Upper lobe of left lung (tissue), 6 donors: ENCODE measurements around the gene RBPJ. TPM values are rescaled to one million over a fixed set of nuclear protein-coding genes. Genes with fewer than 3 reads are reported as not detected.

Experiments used
- ATAC-seq, 2 donors: fragments of 200-7000 bp; cut with Tn5 transposase; one replicate each; pipeline ENCODE4 v1.9.1; 2022; ENCODE audit warnings: mild to moderate bottlenecking in 2 of 2, moderate library complexity in 2 of 2; ENCODE audit not compliant: low FRiP score in 2 of 2
- DNase-seq, 2 donors: peaks; one replicate each; pipeline ENCODE4 v3.0.0-alpha.2; 2019 to 2020
- H3K27ac ChIP-seq, 4 donors: fragments of 200-600 bp; sonication (generic); one replicate each; pipeline ENCODE4 v1.5.1; 2016 to 2019
- H3K27me3 ChIP-seq, 4 donors: fragments of 200-600 bp; sonication (generic); one replicate each; pipeline ENCODE4 v1.5.1; 2017 to 2019
- H3K36me3 ChIP-seq, 4 donors: fragments of 200-600 bp; sonication (generic); one replicate each; pipeline ENCODE4 v1.5.1; 2016 to 2019
- H3K4me1 ChIP-seq, 4 donors: fragments of 200-600 bp; sonication (generic); one replicate each; pipeline ENCODE4 v1.5.1; 2018 to 2019
- H3K4me3 ChIP-seq, 4 donors: fragments of 200-600 bp; sonication (generic); one replicate each; pipeline ENCODE4 v1.5.1; 2017 to 2019; ENCODE audit warnings: mild to moderate bottlenecking in 2 of 4, moderate library complexity in 1 of 4
- H3K9me3 ChIP-seq, 4 donors: fragments of 200-600 bp; sonication (generic); one replicate each; pipeline ENCODE4 v1.5.1; 2018 to 2019
- CTCF ChIP-seq, 6 experiments: fragments of 450-650 bp in 4 of 6; fragments of 200-600 bp in 2 of 6; sonication (generic) in 2 of 6; IDR thresholded peaks; one replicate each; pipeline ENCODE4 v1.5.1; 2016 to 2019; ENCODE audit warnings: antibody characterized with exemption in 6 of 6
- EP300 ChIP-seq, 4 donors: sonication (generic); formaldehyde crosslinking; IDR thresholded peaks; one replicate each; pipeline ENCODE4 v1.5.1; 2017; ENCODE audit warnings: antibody characterized with exemption in 4 of 4, control low read depth in 2 of 4
- POLR2A ChIP-seq, 4 donors: fragments of 450-650 bp; IDR thresholded peaks; one replicate each; pipeline ENCODE4 v1.5.1; 2016 to 2017; ENCODE audit warnings: antibody characterized with exemption in 4 of 4, mild to moderate bottlenecking in 2 of 4
- POLR2AphosphoS5 ChIP-seq, 2 donors: sonication (generic); formaldehyde crosslinking; IDR thresholded peaks; one replicate each; pipeline ENCODE4 v1.5.1; 2017; ENCODE audit warnings: antibody characterized with exemption in 2 of 2
- WGBS, 2 donors: methylation state at CpG; one replicate each; pipeline ENCODE4 v1.1.5; 2017 to 2018; 5-methylcytosine and 5-hydroxymethylcytosine counted together
- total RNA-seq, 6 donors: library from RNA; depleted of rRNA in 4 of 6; stranded (reverse); fragments of >200 nt in 4 of 6; gene quantifications; one replicate each; pipeline versions ENCODE4 v1.1.0 to v1.2.1, GENCODE V29; 2016 to 2021
- donor health status: DM: no; HTN: no; CAD: no; lungs with moderate emphysema.
- donor health status: DM: no; HTN: yes; CAD: no; lungs with severe emphysema.

The RBPJ gene
- total RNA-seq, 6 donors from 2014 or later = 59.4 to 93.2 (median 79.4) TPM

GRCh38 chr4:26317766-26318165 is 3.0 kb upstream of the RBPJ start:
- no peak for TF ChIP-seq POLR2AphosphoS5 (IDR thresholded peaks at IDR 0.05)
- no peak for TF ChIP-seq CTCF (IDR thresholded peaks at IDR 0.05)
- TF ChIP-seq EP300 (IDR thresholded peaks at IDR 0.05) = no peak
- TF ChIP-seq POLR2A (IDR thresholded peaks at IDR 0.05) = no peak
- Histone ChIP-seq H3K36me3 (no peaks in the 10 kb centered on the region), H3K4me1 (peaks cover 10 to 21% (median 11%) of the 10 kb centered on the region in 4 donors), H3K27me3 (no peaks in the 10 kb centered on the region), H3K4me3 (no peak overlapping the region), H3K27ac (no peak overlapping the region), H3K9me3 (peaks cover 4 to 14% (median 8%) of the 10 kb centered on the region in 4 donors)
- DNase-seq (no peak), ATAC-seq (no peak)
- 91 to 94% methylated on average over 2 of the region's 2 CpGs for WGBS, 2 donors

DNA sequence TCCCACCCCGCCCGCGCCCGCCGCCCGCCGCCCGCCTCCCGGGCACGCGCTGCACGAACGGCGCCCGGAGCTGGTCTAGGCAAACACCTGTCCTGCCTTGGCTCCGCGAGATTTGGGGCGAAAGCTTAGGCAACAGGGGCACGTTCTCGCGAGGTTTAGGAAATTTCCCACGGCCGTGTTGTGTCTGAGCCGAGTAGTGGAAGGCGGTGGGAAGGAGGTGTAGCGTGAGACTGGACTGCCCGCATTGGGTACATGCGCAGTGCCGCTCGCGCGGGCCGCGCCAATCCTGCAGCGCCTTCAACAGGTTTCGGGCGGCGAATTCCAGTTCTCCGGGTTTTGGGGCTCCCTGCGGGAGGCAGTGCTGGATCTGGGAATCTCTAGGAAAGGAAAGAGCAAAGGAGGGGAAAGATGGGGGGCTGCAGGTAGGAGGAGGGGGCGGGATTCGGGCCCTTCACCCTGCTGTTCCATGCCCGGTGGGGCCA is 1.3 kb upstream of the RBPJ start:
- TF ChIP-seq POLR2AphosphoS5 (IDR thresholded peaks at IDR 0.05) (peak; percentile 65 to 70), CTCF (IDR thresholded peaks at IDR 0.05) (peak in 4 of 6 experiments; percentile 7 to 31 (median 12)), POLR2A (IDR thresholded peaks at IDR 0.05) (peak in 1 of 4 donors; percentile 25), EP300 (IDR thresholded peaks at IDR 0.05) (peak in 1 of 4 donors; percentile 41)
- Histone ChIP-seq H3K9me3 (peaks cover under 1 to 11% (median 8%) of the 10 kb centered on the region in 4 donors), H3K4me1 (peaks cover 15 to 36% (median 20%) of the 10 kb centered on the region in 4 donors), H3K27me3 (no peaks in the 10 kb centered on the region), H3K36me3 (no peaks in the 10 kb centered on the region), H3K27ac (peak overlapping the region; percentile 88 to 99 (median 95)), H3K4me3 (peak overlapping the region; percentile 65 to 88 (median 82))
- ATAC-seq (peak; percentile 92 to 98), DNase-seq (peak; percentile 97 to 99)
- WGBS, 2 donors = 0 to 1% methylated on average over 16 to 42 of the region's 43 CpGs

GRCh38 chr4:26319949-26320537 is 771 bp upstream of the RBPJ start:
- TF ChIP-seq CTCF (IDR thresholded peaks at IDR 0.05) = no peak
- TF ChIP-seq EP300 (IDR thresholded peaks at IDR 0.05) = no peak
- no peak for TF ChIP-seq POLR2A (IDR thresholded peaks at IDR 0.05)
- TF ChIP-seq POLR2AphosphoS5 (IDR thresholded peaks at IDR 0.05) = no peak
- peak; percentile 11 to 21 for ATAC-seq
- Histone ChIP-seq H3K9me3 (peaks cover 0 to 8% (median 6%) of the 10 kb centered on the region in 4 donors), H3K4me1 (peaks cover 16 to 38% (median 20%) of the 10 kb centered on the region in 4 donors), H3K4me3 (peak overlapping the region; percentile 65 to 88 (median 82)), H3K36me3 (no peaks in the 10 kb centered on the region), H3K27ac (peak overlapping the region; percentile 88 to 99 (median 95)), H3K27me3 (no peaks in the 10 kb centered on the region)
- DNase-seq = no peak
- 0% methylated on average over 20 to 21 of the region's 33 CpGs for WGBS, 2 donors

- no peak for ATAC-seq
- H3K4me3 ChIP-seq = peak overlapping the region; percentile 65 to 90 (median 84)
- DNase-seq = peak; percentile 29 to 85
- WGBS, 2 donors = 2% methylated on average over 51 to 52 of the region's 52 CpGs
- TF ChIP-seq POLR2A (IDR thresholded peaks at IDR 0.05) (no peak), POLR2AphosphoS5 (IDR thresholded peaks at IDR 0.05) (no peak), EP300 (IDR thresholded peaks at IDR 0.05) (no peak), CTCF (IDR thresholded peaks at IDR 0.05) (no peak)
- H3K27ac ChIP-seq = peak overlapping the region; percentile 81 to 99 (median 92)
- H3K9me3 ChIP-seq = no peaks in the 10 kb centered on the region
- peaks cover 18 to 38% (median 20%) of the 10 kb centered on the region in 4 donors for H3K4me1 ChIP-seq
- H3K36me3 ChIP-seq = no peaks in the 10 kb centered on the region
- H3K27me3 ChIP-seq = no peaks in the 10 kb centered on the region
Measured at GRCh38 chr4:26321373-26322221, 783 bp downstream of the RBPJ start.
